Erythroblast (primary cell): ENCODE results near the gene CFAP20DC.

Experiments
- GATA1 ChIP-seq: IDR thresholded peaks from 2 replicates; pipeline ENCODE4 v1.6.1; 2011; ENCODE audit warnings: low read depth, mild to moderate bottlenecking, control low read depth, low read length, moderate library complexity
- POLR2A ChIP-seq: IDR thresholded peaks from 2 replicates; pipeline ENCODE4 v1.6.1; 2011; ENCODE audit warnings: mild to moderate bottlenecking, low read length

GRCh38 chr3:58965865-58966264, 84.0 kb downstream of the CFAP20DC start:
- no peak for TF ChIP-seq POLR2A
- TF ChIP-seq GATA1 = no peak
